ENCODE data around the gene ASXL2.

ASXL2 gene

DNA sequence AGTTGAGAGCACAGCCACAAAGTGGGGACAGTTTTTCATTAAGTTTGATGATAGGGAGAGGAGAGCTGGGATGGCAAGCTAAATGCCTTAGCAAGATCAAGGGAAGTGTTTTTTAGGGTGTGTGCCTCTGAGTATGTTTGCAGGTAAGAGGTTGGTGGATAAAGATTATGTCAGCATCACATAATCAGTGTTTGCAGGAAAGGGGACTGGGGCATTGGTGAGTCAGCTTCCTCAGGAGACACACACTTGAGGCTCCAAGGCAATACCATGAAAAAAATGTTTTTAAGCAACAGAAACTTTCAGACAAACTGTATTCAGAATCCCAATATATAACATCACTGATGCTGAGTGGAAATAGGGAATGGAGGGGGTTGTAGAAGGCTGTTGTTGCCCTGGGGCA is 179.5 kb downstream of the ASXL2 start:
- in situ Hi-C loops (cut with HindIII; ENCODE audit: low sequenced_read_pairs) = no loop called here

DNA sequence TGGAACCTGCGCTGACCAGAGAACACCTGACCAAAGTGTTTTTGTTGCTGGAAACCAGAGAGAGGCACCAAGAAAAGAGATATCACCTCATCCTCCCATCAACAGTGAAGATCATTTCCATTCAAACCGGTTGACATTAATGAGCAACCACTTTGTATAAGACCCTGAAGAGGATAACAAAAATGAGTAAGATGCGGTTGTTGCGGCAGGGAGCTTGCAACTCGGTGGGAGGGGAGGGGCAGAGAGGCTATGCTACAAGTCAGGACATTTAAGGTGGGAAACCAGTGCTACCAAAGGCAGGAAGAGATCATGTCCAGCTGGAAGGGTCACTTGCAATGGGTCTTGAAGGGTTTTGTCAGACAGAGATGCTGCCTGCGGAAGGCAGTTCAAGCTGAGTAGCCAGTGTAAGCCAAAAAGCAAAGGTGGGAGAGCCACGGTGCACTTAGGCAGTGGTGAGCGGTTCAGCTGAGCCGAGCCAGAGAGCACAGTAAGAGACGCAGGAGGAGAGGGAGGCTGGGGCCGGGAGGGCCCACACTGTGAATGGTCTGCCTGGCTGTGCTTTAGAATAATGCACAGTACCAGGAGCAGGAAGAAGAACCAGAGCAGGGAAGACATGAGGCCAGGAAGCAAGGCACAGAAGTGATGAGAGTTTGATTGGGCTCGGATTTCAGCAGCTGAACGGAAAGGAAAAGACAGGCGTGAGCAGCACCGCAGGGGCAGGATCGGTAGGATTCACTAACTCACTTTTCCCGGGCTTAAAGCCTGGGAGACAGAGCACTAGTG is 180.5 kb downstream of the ASXL2 start:
- in situ Hi-C loops (cut with HindIII; ENCODE audit: low sequenced_read_pairs) = no loop called here

DNA sequence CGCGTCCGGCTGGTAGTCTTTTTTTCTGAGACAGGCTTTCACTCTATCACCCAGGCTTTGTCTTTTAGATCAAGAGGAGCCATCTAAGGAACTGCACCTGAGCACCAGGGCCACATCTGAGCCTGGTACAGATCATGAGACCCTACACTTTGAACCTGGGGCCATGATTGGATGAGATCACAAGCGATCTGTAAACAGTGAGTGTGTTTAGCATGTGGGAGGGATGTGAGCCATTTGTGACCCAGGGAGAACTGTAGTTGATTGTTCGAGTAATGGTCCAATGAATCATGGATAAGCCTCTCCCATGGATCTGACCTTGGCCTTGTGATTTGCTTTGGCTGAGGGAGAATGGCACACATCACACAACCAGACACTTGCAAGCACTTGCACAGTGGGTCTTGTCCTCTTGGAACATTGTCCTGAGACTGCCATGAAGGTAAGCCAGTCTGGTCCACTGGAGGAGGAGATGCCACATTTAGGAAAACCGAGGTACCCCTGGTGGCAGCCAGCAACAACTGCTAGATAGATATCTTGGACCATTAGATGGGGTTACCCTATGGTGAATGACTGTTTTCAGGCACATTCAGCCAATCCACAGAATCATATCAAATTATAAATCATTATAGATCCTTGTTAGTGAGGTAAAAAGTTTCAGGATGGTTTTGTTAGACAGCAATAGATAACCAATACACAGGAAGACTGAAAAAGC is 185.4 kb downstream of the ASXL2 start:
- in situ Hi-C loops (cut with HindIII; ENCODE audit: low sequenced_read_pairs) = no loop called here

DNA sequence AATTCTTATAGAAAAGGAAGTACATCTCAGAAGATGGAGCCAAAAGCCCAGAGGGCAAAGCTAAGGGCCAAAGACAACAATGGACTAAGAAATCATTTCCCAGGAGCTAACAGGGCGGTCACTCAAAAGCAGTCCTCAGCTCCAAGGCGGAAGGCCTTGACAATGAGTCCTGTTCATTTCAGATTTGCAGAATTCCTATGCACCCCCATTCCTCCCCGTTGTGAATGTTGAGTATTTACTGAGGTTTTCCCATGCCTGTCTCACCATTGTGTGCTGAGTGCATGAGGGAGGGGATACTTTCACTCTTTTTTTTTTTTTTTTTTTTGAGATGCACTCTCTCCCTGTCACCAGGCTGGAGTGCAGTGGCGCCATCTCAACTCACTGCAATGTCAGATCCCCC is 186.1 kb downstream of the ASXL2 start:
- in situ Hi-C loops (cut with HindIII; ENCODE audit: low sequenced_read_pairs) = no loop called here

DNA sequence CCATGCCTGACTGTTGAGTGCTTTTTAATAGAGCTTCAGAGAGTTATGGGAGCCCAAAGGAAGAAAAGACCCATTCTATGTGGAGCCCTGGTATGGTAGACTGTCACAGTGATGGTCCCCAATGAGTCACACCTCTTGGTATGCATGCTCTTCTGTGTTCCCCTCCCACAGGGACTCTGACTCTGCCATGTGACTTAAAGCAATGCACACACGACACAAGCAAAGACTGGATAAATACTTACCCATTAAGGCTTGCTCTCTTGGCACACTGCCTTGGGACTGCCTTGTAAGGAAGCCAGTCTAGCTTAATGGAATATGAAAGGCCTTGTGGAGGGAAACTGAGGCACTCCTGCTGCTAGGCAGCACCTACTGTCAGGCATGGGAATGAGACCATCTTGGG is 188.2 kb downstream of the ASXL2 start:
- in situ Hi-C loops (cut with HindIII; ENCODE audit: low sequenced_read_pairs) = no loop called here

DNA sequence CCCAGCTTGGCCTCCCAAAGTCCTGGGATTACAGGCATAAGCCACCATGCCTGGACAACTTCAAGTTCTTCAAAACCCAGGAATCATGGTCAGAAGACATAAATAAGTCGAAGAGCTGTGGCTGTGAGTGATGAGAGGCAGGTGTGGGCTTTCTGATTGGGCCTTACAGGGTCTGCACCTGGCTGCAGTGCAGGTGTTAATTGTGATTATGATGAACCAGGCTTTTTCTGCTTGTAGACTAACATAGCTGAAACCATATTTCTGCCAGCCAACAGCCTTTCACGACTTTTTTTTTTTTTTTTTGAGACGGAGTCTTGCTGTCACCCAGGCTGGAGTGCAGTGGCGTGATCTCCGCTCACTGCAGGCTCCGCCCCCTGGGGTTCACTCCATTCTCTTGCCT is 190.1 kb downstream of the ASXL2 start:
- in situ Hi-C loops (cut with HindIII; ENCODE audit: low sequenced_read_pairs) = no loop called here

DNA sequence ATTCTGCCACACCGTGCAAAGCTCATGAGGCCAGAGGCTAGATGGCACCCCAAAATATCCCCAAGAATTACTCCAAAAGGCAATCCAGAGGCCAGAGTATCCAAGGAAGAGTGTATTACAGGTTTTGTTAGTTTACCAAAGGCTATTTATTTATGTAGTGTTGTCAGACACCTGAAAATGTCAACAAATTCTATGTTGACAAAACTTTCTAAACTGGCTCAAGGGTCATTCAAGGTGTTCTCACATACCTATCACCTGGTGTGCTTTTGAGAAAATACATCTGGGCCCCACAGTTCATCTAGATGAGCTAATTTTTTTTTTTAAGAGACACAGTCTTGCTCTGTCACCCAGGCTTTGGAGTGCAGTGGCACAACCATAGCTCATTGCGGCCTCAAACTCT is 192.5 kb downstream of the ASXL2 start:
- in situ Hi-C loops (cut with HindIII; ENCODE audit: low sequenced_read_pairs) = no loop called here

DNA sequence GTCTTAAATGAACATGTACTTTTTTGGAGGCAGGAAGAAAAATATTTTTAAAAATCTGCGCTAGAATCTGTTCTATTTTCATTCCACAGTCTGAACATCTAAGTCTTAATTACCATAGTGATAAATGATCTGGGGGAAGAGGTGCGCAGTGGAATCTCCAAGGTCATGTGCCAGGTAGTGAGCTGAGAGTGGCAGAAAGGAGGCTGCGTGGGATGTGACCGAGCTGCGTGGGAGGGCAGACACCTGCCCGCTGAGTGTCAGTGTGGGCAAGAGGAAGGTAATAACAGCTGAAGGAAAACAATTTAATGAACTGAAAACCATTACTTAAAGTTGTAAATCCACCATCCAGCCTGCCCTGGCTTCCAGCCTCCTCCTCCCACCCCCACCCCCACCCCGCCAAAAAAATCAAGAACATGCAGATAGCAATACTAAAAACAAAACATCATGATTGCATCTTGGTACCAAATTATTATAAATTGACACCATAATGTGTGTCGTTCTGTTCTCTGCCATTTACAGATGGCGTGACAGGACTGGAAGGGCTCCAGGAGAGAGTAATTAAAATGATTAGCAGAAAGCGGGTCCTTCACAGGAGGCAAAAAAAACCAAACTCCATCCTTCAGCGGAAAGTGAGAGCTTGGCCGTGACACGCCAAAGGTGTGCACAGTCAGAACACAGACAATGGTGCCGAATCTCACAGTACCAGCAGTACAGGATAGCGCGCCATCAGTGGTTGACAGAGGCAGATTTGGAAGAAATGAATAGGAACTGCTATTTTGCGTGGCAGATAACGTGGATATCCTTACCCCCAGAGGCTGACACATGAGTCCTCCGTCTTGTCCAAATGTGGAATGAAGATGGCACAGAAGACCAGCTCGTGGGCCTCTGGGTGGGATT is 193.5 kb downstream of the ASXL2 start:
- in situ Hi-C loops (cut with HindIII; ENCODE audit: low sequenced_read_pairs) = no loop called here

Data from endothelial cell of hepatic sinusoid (primary cell).